Measurements from ENCODE around the gene CARMIL1.

The CARMIL1 gene

GRCh38 chr6:25320459-25320858 is 41.3 kb downstream of the CARMIL1 start:
- no peak for TF ChIP-seq ISL1 (CRISPR knock-in tag; IDR thresholded peaks at IDR 0.05)
- TF ChIP-seq, protein P1, sequence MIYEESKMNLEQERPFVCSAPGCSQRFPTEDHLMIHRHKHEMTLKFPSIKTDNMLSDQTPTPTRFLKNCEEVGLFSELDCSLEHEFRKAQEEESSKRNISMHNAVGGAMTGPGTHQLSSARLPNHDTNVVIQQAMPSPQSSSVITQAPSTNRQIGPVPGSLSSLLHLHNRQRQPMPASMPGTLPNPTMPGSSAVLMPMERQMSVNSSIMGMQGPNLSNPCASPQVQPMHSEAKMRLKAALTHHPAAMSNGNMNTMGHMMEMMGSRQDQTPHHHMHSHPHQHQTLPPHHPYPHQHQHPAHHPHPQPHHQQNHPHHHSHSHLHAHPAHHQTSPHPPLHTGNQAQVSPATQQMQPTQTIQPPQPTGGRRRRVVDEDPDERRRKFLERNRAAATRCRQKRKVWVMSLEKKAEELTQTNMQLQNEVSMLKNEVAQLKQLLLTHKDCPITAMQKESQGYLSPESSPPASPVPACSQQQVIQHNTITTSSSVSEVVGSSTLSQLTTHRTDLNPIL (CRISPR knock-in tag; IDR thresholded peaks at IDR 0.05; ENCODE audit: low read depth) = no peak
- no peak for TF ChIP-seq OSR1 (CRISPR knock-in tag; IDR thresholded peaks at IDR 0.05)
- TF ChIP-seq ZNF70 (CRISPR knock-in tag; IDR thresholded peaks at IDR 0.05) = no peak
- no peak for TF ChIP-seq PPARA (CRISPR knock-in tag; IDR thresholded peaks at IDR 0.05; ENCODE audit: borderline replicate concordance)
- no peak for TF ChIP-seq ZNF8 (CRISPR knock-in tag; IDR thresholded peaks at IDR 0.05)
- TF ChIP-seq ZNF565 (CRISPR knock-in tag; conservative IDR thresholded peaks at IDR 0.05; ENCODE audit: low read depth) = no peak
- TF ChIP-seq TSHZ2 (CRISPR knock-in tag; IDR thresholded peaks at IDR 0.05) = no peak
- no peak for TF ChIP-seq RARB (CRISPR knock-in tag; IDR thresholded peaks at IDR 0.05)
- TF ChIP-seq TOX (CRISPR knock-in tag; IDR thresholded peaks at IDR 0.05; ENCODE audit: borderline replicate concordance) = no peak
- ATAC-seq = no peak

DNA sequence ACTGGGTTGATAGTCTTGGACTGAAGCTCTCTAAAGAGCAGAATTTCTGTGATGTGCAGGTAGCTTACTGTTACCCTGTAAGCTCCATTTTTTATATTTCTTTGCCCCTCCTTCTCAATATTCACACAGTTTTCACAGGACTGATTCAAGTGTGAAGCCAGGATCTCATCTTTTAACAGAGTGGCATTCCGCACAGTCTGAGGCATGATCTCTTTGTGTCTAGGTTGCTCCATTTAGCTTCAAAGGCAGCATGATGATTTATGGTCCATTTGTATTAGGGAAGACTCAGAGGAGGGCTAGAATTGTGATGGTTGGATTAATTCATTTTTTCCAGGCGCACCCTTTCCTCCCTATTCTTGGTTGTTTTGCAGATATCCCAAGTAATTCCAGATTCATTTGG is 43.5 kb downstream of the CARMIL1 start:
- ATAC-seq = no peak
- no peak for TF ChIP-seq ZFP3 (CRISPR knock-in tag; IDR thresholded peaks at IDR 0.05)
- TF ChIP-seq ZNF565 (CRISPR knock-in tag; conservative IDR thresholded peaks at IDR 0.05; ENCODE audit: low read depth) = no peak
- TF ChIP-seq ZFP30 (CRISPR knock-in tag; IDR thresholded peaks at IDR 0.05) = no peak
- no peak for TF ChIP-seq TSHZ2 (CRISPR knock-in tag; IDR thresholded peaks at IDR 0.05)
- TF ChIP-seq BACH2 (CRISPR knock-in tag; IDR thresholded peaks at IDR 0.05; ENCODE audit: borderline replicate concordance) = no peak
- TF ChIP-seq, protein P2, sequence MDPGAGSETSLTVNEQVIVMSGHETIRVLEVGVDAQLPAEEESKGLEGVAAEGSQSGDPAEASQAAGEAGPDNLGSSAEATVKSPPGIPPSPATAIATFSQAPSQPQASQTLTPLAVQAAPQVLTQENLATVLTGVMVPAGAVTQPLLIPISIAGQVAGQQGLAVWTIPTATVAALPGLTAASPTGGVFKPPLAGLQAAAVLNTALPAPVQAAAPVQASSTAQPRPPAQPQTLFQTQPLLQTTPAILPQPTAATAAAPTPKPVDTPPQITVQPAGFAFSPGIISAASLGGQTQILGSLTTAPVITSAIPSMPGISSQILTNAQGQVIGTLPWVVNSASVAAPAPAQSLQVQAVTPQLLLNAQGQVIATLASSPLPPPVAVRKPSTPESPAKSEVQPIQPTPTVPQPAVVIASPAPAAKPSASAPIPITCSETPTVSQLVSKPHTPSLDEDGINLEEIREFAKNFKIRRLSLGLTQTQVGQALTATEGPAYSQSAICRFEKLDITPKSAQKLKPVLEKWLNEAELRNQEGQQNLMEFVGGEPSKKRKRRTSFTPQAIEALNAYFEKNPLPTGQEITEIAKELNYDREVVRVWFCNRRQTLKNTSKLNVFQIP (CRISPR knock-in tag; IDR thresholded peaks at IDR 0.05; ENCODE audit: borderline replicate concordance, low read depth) = no peak
- TF ChIP-seq TOX (CRISPR knock-in tag; IDR thresholded peaks at IDR 0.05; ENCODE audit: borderline replicate concordance) = no peak
- TF ChIP-seq, protein P1 (CRISPR knock-in tag; IDR thresholded peaks at IDR 0.05; ENCODE audit: low read depth) = no peak
- no peak for TF ChIP-seq SNAI2 (CRISPR knock-in tag; IDR thresholded peaks at IDR 0.05)
- no peak for TF ChIP-seq OSR1 (CRISPR knock-in tag; IDR thresholded peaks at IDR 0.05)
- TF ChIP-seq ZNF70 (CRISPR knock-in tag; IDR thresholded peaks at IDR 0.05) = no peak
- no peak for TF ChIP-seq PPARA (CRISPR knock-in tag; IDR thresholded peaks at IDR 0.05; ENCODE audit: borderline replicate concordance)
- no peak for TF ChIP-seq ISL1 (CRISPR knock-in tag; IDR thresholded peaks at IDR 0.05)
- TF ChIP-seq, protein P3, sequence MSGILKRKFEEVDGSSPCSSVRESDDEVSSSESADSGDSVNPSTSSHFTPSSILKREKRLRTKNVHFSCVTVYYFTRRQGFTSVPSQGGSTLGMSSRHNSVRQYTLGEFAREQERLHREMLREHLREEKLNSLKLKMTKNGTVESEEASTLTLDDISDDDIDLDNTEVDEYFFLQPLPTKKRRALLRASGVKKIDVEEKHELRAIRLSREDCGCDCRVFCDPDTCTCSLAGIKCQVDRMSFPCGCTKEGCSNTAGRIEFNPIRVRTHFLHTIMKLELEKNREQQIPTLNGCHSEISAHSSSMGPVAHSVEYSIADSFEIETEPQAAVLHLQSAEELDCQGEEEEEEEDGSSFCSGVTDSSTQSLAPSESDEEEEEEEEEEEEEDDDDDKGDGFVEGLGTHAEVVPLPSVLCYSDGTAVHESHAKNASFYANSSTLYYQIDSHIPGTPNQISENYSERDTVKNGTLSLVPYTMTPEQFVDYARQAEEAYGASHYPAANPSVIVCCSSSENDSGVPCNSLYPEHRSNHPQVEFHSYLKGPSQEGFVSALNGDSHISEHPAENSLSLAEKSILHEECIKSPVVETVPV (CRISPR knock-in tag; IDR thresholded peaks at IDR 0.05) = no peak
